Esophagus squamous epithelium (tissue), 4 donors: ENCODE data around the gene SIDT2.
A peak's percentile ranks its signal among the peaks of the same experiment; 100 is the strongest.

ENCODE experiments used
- POLR2A ChIP-seq, 4 donors: fragments of 450-650 bp; IDR thresholded peaks; one replicate each; pipeline ENCODE4 v1.6.1; 2017; ENCODE audit warnings: antibody characterized with exemption in 4 of 4, mild to moderate bottlenecking in 4 of 4, moderate library complexity in 3 of 4
- TF ChIP-seq, protein P1 (sequence below), 6 experiments: fragments of 450-650 bp in 4 of 6; fragments of 200-600 bp in 2 of 6; sonication (generic) in 2 of 6; IDR thresholded peaks; one replicate each; pipeline ENCODE4 v1.5.1; 2016 to 2019; ENCODE audit warnings: antibody characterized with exemption in 6 of 6, mild to moderate bottlenecking in 4 of 6, moderate library complexity in 4 of 6

DNA sequence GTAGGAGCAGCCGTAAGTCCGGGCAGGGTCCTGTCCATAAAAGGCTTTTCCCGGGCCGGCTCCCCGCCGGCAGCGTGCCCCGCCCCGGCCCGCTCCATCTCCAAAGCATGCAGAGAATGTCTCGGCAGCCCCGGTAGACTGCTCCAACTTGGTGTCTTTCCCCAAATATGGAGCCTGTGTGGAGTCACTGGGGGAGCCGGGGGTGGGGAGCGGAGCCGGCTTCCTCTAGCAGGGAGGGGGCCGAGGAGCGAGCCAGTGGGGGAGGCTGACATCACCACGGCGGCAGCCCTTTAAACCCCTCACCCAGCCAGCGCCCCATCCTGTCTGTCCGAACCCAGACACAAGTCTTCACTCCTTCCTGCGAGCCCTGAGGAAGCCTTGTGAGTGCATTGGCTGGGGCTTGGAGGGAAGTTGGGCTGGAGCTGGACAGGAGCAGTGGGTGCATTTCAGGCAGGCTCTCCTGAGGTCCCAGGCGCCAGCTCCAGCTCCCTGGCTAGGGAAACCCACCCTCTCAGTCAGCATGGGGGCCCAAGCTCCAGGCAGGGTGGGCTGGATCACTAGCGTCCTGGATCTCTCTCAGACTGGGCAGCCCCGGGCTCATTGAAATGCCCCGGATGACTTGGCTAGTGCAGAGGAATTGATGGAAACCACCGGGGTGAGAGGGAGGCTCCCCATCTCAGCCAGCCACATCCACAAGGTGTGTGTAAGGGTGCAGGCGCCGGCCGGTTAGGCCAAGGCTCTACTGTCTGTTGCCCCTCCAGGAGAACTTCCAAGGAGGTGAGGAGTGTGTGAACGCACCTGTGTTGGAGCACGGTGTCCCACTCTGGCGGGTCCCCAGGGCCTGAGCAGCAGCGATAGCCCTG lies 20.7 kb downstream of the SIDT2 start, which contains the start of gene TAGLN:
- TF ChIP-seq, protein P1, sequence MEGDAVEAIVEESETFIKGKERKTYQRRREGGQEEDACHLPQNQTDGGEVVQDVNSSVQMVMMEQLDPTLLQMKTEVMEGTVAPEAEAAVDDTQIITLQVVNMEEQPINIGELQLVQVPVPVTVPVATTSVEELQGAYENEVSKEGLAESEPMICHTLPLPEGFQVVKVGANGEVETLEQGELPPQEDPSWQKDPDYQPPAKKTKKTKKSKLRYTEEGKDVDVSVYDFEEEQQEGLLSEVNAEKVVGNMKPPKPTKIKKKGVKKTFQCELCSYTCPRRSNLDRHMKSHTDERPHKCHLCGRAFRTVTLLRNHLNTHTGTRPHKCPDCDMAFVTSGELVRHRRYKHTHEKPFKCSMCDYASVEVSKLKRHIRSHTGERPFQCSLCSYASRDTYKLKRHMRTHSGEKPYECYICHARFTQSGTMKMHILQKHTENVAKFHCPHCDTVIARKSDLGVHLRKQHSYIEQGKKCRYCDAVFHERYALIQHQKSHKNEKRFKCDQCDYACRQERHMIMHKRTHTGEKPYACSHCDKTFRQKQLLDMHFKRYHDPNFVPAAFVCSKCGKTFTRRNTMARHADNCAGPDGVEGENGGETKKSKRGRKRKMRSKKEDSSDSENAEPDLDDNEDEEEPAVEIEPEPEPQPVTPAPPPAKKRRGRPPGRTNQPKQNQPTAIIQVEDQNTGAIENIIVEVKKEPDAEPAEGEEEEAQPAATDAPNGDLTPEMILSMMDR (IDR thresholded peaks at IDR 0.05) = no peak
- TF ChIP-seq POLR2A (IDR thresholded peaks at IDR 0.05) = peak in 2 of 4 donors; percentile 62 to 74
